SJCRH30 (cell line): ENCODE data around the gene SIPA1L3. TPM values are rescaled to one million over a fixed set of nuclear protein-coding genes. Genes with fewer than 3 reads are reported as not detected.
A peak's percentile ranks its signal among the peaks of the same experiment; 100 is the strongest.

ENCODE experiments used
- DNase-seq, 2 experiments: peaks; one replicate each; pipeline ENCODE4 v3.0.0-alpha.2; 2015 to 2020
- H3K27ac ChIP-seq: fragments of 250-450 bp; sonication (Bioruptor Pico); 2 replicates; pipeline ENCODE4 v1.5.1; 2020; ENCODE audit warnings: mild to moderate bottlenecking, moderate library complexity
- H3K27me3 ChIP-seq: fragments of 250-450 bp; sonication (Bioruptor Pico); 2 replicates; pipeline ENCODE4 v1.5.1; 2020; ENCODE audit warnings: mild to moderate bottlenecking, moderate library complexity
- H3K36me3 ChIP-seq: fragments of 250-450 bp; sonication (Bioruptor Pico); 2 replicates; pipeline ENCODE4 v1.5.1; 2020; ENCODE audit warnings: mild to moderate bottlenecking, moderate library complexity
- H3K4me1 ChIP-seq: fragments of 250-450 bp; sonication (Bioruptor Pico); 2 replicates; pipeline ENCODE4 v1.5.1; 2020; ENCODE audit warnings: mild to moderate bottlenecking, moderate library complexity
- H3K4me3 ChIP-seq: fragments of 250-450 bp; sonication (Bioruptor Pico); 2 replicates; pipeline ENCODE4 v1.5.1; 2020; ENCODE audit warnings: mild to moderate bottlenecking, moderate library complexity
- H3K9me3 ChIP-seq: fragments of 250-450 bp; sonication (Bioruptor Pico); replicated peaks from 2 replicates; pipeline ENCODE4 v1.5.1; 2020; ENCODE audit warnings: mild to moderate bottlenecking, moderate library complexity
- total RNA-seq: library from RNA; depleted of rRNA; stranded (reverse); fragments of >200 nt; shearing (Covaris generic); gene quantifications from 2 replicates; pipeline ENCODE4 v1.2.3, GENCODE V29; 2014

SIPA1L3 gene
- total RNA-seq, 1 experiment from 2014 or later, result 19.8 TPM

DNA sequence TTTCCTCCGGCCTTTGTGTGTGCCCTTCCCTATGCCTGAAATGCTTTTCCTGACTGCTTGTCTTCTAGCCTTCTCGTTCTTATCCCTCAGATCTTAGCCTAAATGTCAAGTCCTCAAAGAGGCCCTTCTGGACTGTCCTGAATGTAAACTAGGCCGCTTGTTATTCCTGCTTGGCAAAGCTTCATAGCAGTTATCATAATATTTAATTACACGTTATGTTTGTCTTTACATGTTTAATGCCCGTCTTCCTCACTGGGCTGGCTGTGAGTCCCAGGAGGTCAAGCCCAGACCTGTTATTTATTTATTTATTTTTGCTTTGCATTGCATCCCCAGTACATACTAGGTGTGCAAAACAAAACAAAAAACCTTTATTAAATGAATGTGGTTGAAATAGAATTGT lies 62.7 kb downstream of the SIPA1L3 start:
- H3K27me3 ChIP-seq, result no peaks in the 10 kb centered on the region
- no peak for DNase-seq
- H3K4me1 ChIP-seq, result 0 out of 2 replicates have a peak, but pooled peaks cover 3% of the 10 kb centered on the region
- no peak overlapping the region for H3K27ac ChIP-seq
- no peak overlapping the region for H3K4me3 ChIP-seq
- peaks cover 15% of the 10 kb centered on the region for H3K9me3 ChIP-seq
- peaks cover 8% of the 10 kb centered on the region; the same call in 1 of the 2 replicates for H3K36me3 ChIP-seq

DNA sequence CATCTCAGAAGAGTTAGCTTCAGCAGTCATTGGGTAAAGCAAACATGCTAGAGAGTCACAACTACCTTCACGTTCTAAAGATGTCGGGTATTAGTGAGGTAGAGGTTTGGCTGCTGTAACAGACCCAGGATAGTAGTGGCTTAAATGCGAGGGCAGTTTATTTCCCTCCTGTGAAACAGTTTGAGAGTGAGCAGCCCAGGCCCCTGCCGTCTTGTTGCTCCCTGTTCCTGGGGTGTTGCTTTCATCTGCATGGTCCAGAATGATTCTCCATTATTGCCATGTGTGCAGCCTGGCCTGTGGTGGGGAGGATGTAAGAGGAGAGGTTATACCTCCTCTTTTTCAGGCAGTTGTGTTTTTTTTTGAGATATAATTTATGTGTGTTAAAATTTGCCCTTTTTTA lies 63.7 kb downstream of the SIPA1L3 start:
- peaks cover 11% of the 10 kb centered on the region; the same call in 1 of the 2 replicates for H3K36me3 ChIP-seq
- no peak for DNase-seq
- peaks cover 15% of the 10 kb centered on the region for H3K9me3 ChIP-seq
- no peak overlapping the region for H3K27ac ChIP-seq
- 0 out of 2 replicates have a peak, but pooled peaks cover 3% of the 10 kb centered on the region for H3K4me1 ChIP-seq
- no peak overlapping the region for H3K4me3 ChIP-seq
- no peaks in the 10 kb centered on the region for H3K27me3 ChIP-seq

DNA sequence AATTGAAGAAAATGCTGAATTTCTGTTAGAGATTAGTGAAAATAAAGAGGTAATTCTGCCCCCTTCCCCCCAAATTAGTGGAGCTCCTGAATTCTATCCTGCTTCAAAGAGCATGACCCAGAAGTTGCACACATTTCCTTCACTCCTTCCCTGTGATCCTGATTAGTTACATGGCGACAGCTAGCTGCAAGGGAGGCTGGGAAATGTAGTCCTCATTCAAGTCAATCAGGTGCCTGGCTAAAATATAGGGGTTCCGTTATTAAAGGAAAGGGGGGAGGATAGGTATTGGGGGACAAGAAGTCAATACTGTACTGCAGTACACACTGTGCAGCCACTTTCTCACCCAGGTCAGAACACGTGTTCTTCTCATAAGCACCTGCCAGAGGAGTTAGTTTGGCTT lies 65.8 kb downstream of the SIPA1L3 start:
- Histone ChIP-seq H3K27ac (no peak overlapping the region), H3K4me1 (no peaks in the 10 kb centered on the region), H3K4me3 (no peak overlapping the region), H3K9me3 (peaks cover 15% of the 10 kb centered on the region), H3K36me3 (peaks cover 11% of the 10 kb centered on the region; the same call in 1 of the 2 replicates), H3K27me3 (no peaks in the 10 kb centered on the region)
- DNase-seq, result no peak

DNA sequence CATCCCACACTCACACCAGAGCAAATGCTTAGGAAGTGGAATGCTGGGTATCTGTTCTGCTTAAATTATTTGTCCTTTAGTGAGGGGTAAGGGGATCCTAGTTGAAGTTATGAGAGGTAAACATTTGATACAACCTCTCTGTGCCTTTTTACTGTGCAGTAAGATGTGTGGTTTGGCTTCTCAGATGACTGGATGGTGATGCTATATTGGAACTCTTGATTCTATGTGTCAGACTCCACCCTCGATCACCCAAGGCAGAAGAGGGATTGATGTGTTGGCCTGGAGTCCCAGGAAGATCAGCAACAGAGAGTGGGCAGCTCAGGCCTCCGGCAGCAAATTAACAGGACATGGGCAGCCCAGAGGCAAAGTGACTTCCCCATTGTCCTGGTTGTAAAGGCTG lies 66.7 kb downstream of the SIPA1L3 start:
- peaks cover 8% of the 10 kb centered on the region; the same call in 1 of the 2 replicates for H3K36me3 ChIP-seq
- no peak overlapping the region for H3K4me3 ChIP-seq

DNA sequence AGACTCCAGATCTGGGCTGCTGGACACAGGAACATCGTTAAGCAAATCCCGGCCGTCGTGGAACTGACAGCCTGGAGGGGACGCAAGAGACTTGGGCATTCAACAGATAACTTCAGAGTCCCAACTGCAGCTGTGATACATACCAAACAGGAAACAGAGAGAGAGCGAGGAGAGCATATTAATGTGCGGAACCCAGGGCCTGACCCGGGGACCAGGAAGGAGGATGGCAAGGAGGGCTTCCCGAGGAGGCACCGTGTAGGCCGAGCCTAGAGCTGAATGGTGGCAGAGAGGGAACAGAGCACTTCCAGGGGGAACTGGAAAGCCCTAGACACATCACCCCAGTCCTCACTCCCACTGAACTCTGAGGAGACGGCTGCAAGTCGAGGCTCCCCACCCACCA lies 68.1 kb downstream of the SIPA1L3 start:
- H3K27me3 ChIP-seq, result no peaks in the 10 kb centered on the region
- H3K4me3 ChIP-seq, result no peak overlapping the region
- H3K9me3 ChIP-seq, result peaks cover 12% of the 10 kb centered on the region
- H3K36me3 ChIP-seq, result peaks cover 8% of the 10 kb centered on the region; the same call in 1 of the 2 replicates
- DNase-seq, result no peak
- H3K4me1 ChIP-seq, result peaks cover 5% of the 10 kb centered on the region; the same call in 1 of the 2 replicates
- H3K27ac ChIP-seq, result no peak overlapping the region

More for the DNA sequence above, 66.7 kb downstream of the SIPA1L3 start:
- H3K27me3 ChIP-seq, result no peaks in the 10 kb centered on the region
- no peaks in the 10 kb centered on the region for H3K4me1 ChIP-seq
- H3K27ac ChIP-seq, result no peak overlapping the region
- H3K9me3 ChIP-seq, result peaks cover 13% of the 10 kb centered on the region
- no peak for DNase-seq

DNA sequence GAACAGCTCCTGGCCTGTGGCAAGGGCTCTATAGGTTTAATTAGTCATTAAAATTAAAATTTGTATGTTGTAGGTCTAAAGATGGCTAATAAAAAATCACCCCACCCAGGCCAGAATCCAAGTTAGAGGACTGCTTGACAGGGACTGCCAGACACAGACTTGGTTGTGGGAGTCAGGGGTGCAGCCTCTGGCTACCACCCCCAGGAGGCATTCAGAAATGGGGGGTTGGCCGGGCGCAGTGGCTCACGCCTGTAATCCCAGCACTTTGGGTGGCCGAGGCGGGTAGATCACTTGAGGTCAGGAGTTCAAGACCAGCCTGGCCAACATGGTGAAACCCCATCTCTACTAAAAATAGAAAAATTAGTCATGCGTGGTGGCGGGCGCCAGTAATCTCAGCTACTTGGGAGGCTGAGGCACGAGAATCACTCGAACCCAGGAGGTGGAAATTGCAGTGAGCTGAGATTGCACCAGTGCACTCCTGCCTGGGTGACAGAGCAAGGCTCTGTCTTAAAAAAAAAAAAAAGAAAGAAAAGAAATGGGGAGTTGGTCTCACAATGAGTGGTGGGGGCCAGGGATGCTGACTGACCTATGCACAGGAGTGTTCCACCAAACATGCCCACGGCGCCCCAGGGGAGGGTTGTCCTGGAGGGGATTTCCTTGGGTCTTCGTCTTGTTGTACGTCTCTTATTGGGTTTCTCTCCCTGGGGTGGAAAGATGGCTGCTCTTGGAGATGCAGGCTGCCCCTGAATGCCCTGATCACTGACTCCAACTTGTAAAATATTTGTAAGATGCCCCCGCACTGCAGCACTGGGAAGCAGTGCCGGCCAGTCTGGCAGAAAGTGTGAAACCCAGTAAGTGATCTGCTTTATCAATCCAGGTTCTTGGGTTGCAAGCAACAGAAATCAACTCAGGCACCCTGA lies 68.8 kb downstream of the SIPA1L3 start:
- H3K9me3 ChIP-seq, result peaks cover 7% of the 10 kb centered on the region
- H3K36me3 ChIP-seq, result peaks cover 8% of the 10 kb centered on the region; the same call in 1 of the 2 replicates
- no peak overlapping the region for H3K4me3 ChIP-seq
- no peaks in the 10 kb centered on the region for H3K27me3 ChIP-seq
- no peak overlapping the region for H3K27ac ChIP-seq
- peaks cover 6% of the 10 kb centered on the region; the same call in 1 of the 2 replicates for H3K4me1 ChIP-seq
- no peak for DNase-seq

DNA sequence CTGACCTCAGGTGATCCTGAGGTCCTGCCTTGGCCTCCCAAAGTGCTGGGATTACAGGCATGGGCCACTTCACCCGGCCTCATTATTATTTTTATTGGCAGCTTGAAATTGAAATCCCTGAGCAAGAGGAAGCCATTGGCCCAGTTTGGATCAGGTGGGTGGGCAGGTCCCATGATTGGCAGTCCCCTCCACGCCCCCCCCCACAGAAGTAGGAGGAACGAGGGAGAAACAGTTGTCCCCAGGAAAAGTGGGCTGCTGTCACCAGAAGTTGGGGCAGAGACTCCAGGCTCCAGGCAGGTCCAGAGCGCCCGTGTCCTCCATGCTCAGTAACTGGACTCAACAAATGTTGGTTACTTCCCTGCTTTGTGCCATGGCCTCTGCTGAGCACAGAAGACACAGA lies 70.4 kb downstream of the SIPA1L3 start:
- Histone ChIP-seq H3K36me3 (peaks cover 8% of the 10 kb centered on the region; the same call in 1 of the 2 replicates), H3K27me3 (no peaks in the 10 kb centered on the region), H3K4me1 (peaks cover 6% of the 10 kb centered on the region; the same call in 1 of the 2 replicates), H3K27ac (no peak overlapping the region), H3K9me3 (no peaks in the 10 kb centered on the region), H3K4me3 (no peak overlapping the region)
- DNase-seq, result no peak

DNA sequence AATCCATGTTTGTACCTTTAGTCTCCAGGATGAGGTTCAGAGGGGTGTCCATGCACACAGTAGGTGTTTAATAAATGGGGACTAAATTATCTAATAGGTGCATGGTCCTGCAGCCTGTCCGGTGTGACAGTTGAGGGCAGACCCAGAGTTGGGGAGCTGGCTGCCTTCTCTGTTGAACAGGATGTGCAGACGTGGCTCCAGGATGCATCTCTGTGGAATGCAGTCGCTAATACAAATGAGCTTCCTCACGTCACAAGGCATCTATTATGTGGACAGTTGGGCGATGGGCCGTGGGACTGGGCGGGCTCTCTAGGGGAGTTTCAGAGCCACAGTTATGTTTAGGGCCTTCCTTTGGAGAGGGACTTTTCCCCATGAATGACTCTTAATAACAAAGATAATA lies 71.0 kb downstream of the SIPA1L3 start:
- Histone ChIP-seq H3K36me3 (peaks cover 8% of the 10 kb centered on the region; the same call in 1 of the 2 replicates), H3K27ac (no peak overlapping the region), H3K9me3 (no peaks in the 10 kb centered on the region), H3K27me3 (no peaks in the 10 kb centered on the region), H3K4me1 (peaks cover 6% of the 10 kb centered on the region; the same call in 1 of the 2 replicates), H3K4me3 (no peak overlapping the region)
- DNase-seq, result no peak

DNA sequence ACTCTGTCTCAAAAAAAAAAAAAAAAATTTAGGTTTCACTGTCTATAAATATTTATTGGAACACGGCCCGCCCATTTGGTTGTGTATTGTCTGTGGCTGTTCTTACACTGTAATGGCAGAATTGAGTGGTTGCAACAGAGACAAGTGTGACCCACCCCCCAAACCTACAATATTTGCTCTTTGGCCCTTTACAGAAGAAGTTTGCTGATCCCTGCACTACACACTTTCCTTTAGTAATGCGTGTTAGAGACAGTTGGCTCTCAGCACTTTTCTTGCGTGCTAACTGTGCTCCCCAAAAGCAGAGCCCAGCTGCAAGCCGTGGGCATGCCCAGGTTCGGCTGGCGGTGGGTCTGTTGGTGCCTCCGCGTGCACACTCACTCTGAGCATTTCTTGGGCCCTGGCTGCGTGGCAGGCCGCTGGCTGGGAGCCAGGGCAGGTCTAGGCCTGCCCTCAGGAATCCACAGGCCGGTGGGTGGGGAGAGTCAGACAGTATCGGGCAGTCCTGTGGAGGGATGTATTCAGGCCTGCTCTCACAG lies 72.6 kb downstream of the SIPA1L3 start:
- Histone ChIP-seq H3K9me3 (no peaks in the 10 kb centered on the region), H3K36me3 (0 out of 2 replicates have a peak, but pooled peaks cover 3% of the 10 kb centered on the region), H3K27me3 (no peaks in the 10 kb centered on the region), H3K4me3 (no peak overlapping the region), H3K27ac (no peak overlapping the region), H3K4me1 (peaks cover 6% of the 10 kb centered on the region; the same call in 1 of the 2 replicates)
- DNase-seq, result peak; percentile 42 to 47

DNA sequence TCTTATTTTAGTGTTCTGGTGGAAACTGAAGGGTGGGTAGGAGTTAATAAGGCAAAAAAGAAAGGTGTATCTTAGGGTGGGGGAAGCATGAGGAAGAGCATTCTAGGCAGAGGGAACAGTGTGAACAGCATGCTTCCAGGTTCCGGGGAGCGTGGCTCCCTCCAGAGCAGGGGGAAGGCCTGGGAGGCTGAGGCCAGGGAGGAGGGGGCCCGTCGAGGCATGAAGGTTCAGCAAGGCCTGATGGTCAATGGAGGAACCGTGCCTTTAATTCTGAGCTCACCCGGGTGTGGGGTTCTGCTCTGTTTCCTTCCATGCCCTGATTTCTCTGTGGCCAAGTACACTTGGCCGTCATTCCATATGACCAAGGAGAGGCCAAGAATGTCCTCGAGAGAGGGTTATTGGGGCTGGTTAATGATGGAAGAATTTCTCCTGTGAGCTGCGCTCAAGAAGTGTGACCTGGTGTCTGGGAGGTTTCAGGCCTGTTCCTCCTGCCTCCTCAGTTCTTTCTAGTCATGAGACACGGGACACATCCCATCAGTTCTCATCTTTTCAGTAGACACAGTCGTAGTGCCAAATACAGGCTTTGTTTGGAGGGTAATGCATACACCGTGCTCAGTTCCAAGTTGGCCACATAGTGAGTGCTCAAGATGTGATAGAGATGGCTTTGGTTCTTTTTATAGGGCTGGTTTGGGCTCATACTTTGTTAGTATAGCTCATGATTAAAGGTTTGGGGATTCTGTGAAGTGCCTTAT lies 73.6 kb downstream of the SIPA1L3 start:
- no peak overlapping the region for H3K4me3 ChIP-seq
- no peaks in the 10 kb centered on the region for H3K27me3 ChIP-seq
- H3K27ac ChIP-seq, result no peak overlapping the region
- H3K4me1 ChIP-seq, result peaks cover 6% of the 10 kb centered on the region; the same call in 1 of the 2 replicates
- H3K9me3 ChIP-seq, result no peaks in the 10 kb centered on the region
- H3K36me3 ChIP-seq, result no peaks in the 10 kb centered on the region
- no peak for DNase-seq

DNA sequence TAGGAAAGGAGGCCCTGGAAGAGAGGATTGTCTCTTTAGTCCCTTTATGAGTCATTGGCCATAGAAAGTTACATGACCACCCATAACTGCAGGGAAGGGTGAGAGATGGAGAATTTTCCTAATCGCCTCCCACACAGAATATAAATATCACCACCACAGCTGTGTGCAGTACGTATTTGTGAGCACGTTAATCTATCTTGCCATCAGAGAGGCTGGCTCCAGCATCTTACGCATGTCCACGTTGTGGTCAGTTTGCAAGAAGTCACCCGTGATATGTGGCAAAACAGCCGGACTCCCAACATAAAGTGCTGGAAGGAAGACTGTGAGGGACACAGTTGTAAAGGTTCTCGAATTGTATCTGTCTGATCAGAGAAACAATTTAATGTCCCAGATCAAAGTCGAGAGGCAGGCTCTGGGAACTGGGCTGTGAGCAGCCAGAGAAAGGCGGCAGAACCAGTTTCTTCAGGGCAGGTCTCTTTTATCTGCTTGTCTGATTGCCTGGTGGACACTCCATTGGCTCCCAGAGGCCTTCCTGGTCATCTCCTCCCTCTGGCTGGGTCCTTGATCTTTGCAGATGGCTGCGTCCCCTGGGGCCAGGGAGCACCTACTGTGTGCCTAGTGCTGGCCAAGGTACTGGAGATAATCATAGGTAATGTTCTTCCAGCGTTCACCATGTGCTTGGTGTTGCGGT lies 74.9 kb downstream of the SIPA1L3 start:
- no peaks in the 10 kb centered on the region for H3K9me3 ChIP-seq
- H3K4me3 ChIP-seq, result no peak overlapping the region
- H3K4me1 ChIP-seq, result peaks cover 6% of the 10 kb centered on the region; the same call in 1 of the 2 replicates
- H3K36me3 ChIP-seq, result no peaks in the 10 kb centered on the region
- no peak for DNase-seq
- no peaks in the 10 kb centered on the region for H3K27me3 ChIP-seq
- no peak overlapping the region for H3K27ac ChIP-seq

DNA sequence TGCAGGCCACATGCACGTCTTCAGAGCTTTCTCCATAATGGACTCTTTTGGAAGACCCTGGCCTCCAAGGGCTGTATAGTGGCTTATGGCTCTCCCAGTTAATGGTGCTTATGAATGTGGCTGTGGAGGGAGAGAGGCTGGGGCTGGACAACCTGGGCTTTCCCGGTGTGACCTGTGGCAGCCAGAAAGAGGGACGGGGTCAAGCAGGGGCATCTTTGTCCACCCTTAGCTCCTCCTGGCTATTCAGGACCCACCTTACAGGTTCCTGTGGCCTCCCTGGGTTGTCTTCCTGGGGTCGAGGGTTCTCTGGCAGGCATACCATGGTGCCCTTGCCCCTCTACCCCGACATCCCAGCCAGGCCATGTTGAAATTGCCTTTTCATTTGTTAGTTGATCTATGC lies 75.6 kb downstream of the SIPA1L3 start:
- H3K4me1 ChIP-seq, result peaks cover 6% of the 10 kb centered on the region; the same call in 1 of the 2 replicates
- no peak overlapping the region for H3K4me3 ChIP-seq
- no peak for DNase-seq
- no peaks in the 10 kb centered on the region for H3K27me3 ChIP-seq
- no peak overlapping the region for H3K27ac ChIP-seq
- H3K9me3 ChIP-seq, result no peaks in the 10 kb centered on the region
- H3K36me3 ChIP-seq, result no peaks in the 10 kb centered on the region

DNA sequence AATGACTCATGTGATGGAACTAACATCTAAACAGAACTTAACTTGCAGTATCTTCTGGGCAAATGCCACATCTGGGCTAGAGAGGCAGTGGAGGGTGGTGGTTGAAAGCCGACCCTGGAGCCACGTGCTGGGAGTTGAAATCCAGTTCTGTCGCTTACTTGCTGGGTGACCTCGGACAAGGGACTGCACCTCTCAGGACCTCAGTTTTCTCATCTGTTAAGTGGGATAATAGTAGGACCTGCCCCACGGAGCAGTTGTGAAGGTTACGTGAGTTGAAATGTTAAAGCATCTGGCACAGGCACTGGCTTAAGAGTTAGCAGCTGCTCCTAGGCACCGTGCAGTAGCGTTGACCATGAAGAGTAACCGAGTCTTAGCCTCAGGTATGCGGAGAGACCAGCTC lies 76.1 kb downstream of the SIPA1L3 start:
- peaks cover 6% of the 10 kb centered on the region; the same call in 1 of the 2 replicates for H3K4me1 ChIP-seq
- no peak for DNase-seq

DNA sequence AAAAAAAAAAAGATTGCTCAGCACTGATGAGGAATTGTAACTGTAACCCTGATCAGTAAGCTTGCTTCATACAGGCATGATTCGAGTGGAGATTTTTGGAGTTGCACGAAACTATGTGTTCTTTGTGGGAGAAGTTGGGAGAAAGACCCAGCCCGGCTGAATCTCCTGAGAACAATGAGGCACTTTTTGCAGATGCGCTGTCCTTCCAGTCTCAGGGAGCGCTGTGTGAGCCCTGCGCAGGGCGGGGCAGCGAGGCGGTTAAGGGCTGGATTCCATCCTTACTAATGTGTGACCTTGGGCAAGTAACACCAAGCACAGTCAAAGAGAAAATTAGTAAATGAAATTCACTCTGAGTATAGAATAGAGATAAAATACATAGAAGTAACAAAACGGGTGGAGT lies 76.9 kb downstream of the SIPA1L3 start:
- Histone ChIP-seq H3K27ac (no peak overlapping the region), H3K36me3 (no peaks in the 10 kb centered on the region), H3K4me1 (peaks cover 6% of the 10 kb centered on the region; the same call in 1 of the 2 replicates), H3K9me3 (no peaks in the 10 kb centered on the region), H3K27me3 (no peaks in the 10 kb centered on the region), H3K4me3 (no peak overlapping the region)
- no peak for DNase-seq

More for the DNA sequence above, 76.1 kb downstream of the SIPA1L3 start:
- Histone ChIP-seq H3K36me3 (no peaks in the 10 kb centered on the region), H3K27ac (no peak overlapping the region), H3K27me3 (no peaks in the 10 kb centered on the region), H3K9me3 (no peaks in the 10 kb centered on the region), H3K4me3 (no peak overlapping the region)
